Measurements from ENCODE around the gene SACM1L. TPM values are rescaled to one million over a fixed set of nuclear protein-coding genes. Genes with fewer than 3 reads are reported as not detected.

Gene SACM1L
- total RNA-seq, 1 experiment from 2014 or later = 79.6 TPM

- peak; percentile 29 for ATAC-seq
- H3K27ac Mint-ChIP-seq = peak overlapping the region; percentile 62
Measured at GRCh38 chr3:45693941-45694521, 4.8 kb downstream of the SACM1L start.

More at GRCh38 chr3:45693941-45694521, 4.8 kb downstream of the SACM1L start:
- no peak overlapping the region for H3K4me3 Mint-ChIP-seq
- no peak for TF ChIP-seq CTCF (IDR thresholded peaks at IDR 0.05)
- TF ChIP-seq ATF1 (CRISPR knock-in tag; IDR thresholded peaks at IDR 0.05) = no peak
- TF ChIP-seq ZBTB21 (CRISPR knock-in tag; IDR thresholded peaks at IDR 0.05; ENCODE audit: borderline replicate concordance) = no peak
- no peak for TF ChIP-seq ERG (CRISPR knock-in tag; IDR thresholded peaks at IDR 0.05)
- TF ChIP-seq ZNF121 (CRISPR knock-in tag; IDR thresholded peaks at IDR 0.05) = no peak
- no peak for TF ChIP-seq ZSCAN18 (CRISPR knock-in tag; IDR thresholded peaks at IDR 0.05)
- no peak for TF ChIP-seq RORB (CRISPR knock-in tag; IDR thresholded peaks at IDR 0.05)
- TF ChIP-seq JUN (CRISPR knock-in tag; IDR thresholded peaks at IDR 0.05) = no peak
- no peak for TF ChIP-seq AR (CRISPR knock-in tag; IDR thresholded peaks at IDR 0.05)
- no peak for TF ChIP-seq GABPB1 (CRISPR knock-in tag; IDR thresholded peaks at IDR 0.05)
- TF ChIP-seq CBFB (CRISPR knock-in tag; IDR thresholded peaks at IDR 0.05; ENCODE audit: low read depth) = no peak
- TF ChIP-seq NR3C1 (CRISPR knock-in tag; conservative IDR thresholded peaks at IDR 0.05; ENCODE audit: low read depth) = no peak
- no peak for TF ChIP-seq PREB (CRISPR knock-in tag; IDR thresholded peaks at IDR 0.05; ENCODE audit: borderline replicate concordance)
- H3K27me3 Mint-ChIP-seq (ENCODE audit: low read depth) = peaks cover 1% of the 10 kb centered on the region
- POLR2A ChIA-PET = interaction anchor here (0.7 kb wide), 1 partner anchor 100 kb away, joined by 3 read pairs; the partner anchor contains the start of gene LIMD1
- no peak for DNase-seq (ENCODE audit: low spot score)
- H3K36me3 Mint-ChIP-seq = peaks cover 19% of the 10 kb centered on the region
- CTCF ChIA-PET = interaction anchor here (1.1 to 1.8 kb wide), 6 partner anchors 9 to 147 kb away, joined by 3 to 10 read pairs (median 4); no protein-coding TSS in a partner anchor
- H3K9me3 Mint-ChIP-seq = no peaks in the 10 kb centered on the region
- H3K4me1 Mint-ChIP-seq = peaks cover 65% of the 10 kb centered on the region
